OCI-LY7 (cell line): ENCODE measurements around the gene VPS50. TPM values are rescaled to one million over a fixed set of nuclear protein-coding genes. Genes with fewer than 3 reads are reported as not detected.

Experiments used
- BruUV-seq: library from RNA; stranded (reverse); fragments of 400-500 nt; replicated peaks from 2 replicates; lab custom pipeline; 2021; lab: Mats Ljungman, UMichigan
- CTCF ChIA-PET: fragments of 300-600 bp; sonication (Branson Sonifier 250); formaldehyde crosslinking; loops from one replicate; lab custom pipeline; 2022; ENCODE audit warnings: antibody characterized with exemption; ENCODE audit not compliant: unreplicated experiment; lab: Charles Lee
- POLR2A ChIA-PET: fragments of 300-600 bp; sonication (Branson Sonifier 250); formaldehyde crosslinking; loops from one replicate; lab custom pipeline; 2022; ENCODE audit warnings: antibody characterized with exemption; lab: Charles Lee
- DNase-seq: peaks from one replicate; pipeline ENCODE4 v3.0.0-alpha.2; 2015; ENCODE audit warnings: low spot score
- H2AFZ ChIP-seq: fragments of 200-600 bp; sonication (generic), shearing (Covaris generic); 2 replicates; pipeline ENCODE4 v1.6.1; 2014; ENCODE audit warnings: mild to moderate bottlenecking, antibody characterized with exemption, low read length, moderate library complexity
- H3K27ac ChIP-seq: fragments of 200-600 bp; sonication (generic); 2 replicates; pipeline ENCODE4 v1.5.1; 2014; ENCODE audit warnings: mixed run types, low read depth, mild to moderate bottlenecking, moderate library complexity, low read length, inconsistent platforms; ENCODE audit not compliant: poor library complexity, severe bottlenecking
- H3K36me3 ChIP-seq: fragments of 200-600 bp; sonication (generic); 2 replicates; pipeline ENCODE4 v1.6.1; 2014; ENCODE audit warnings: mild to moderate bottlenecking, antibody characterized with exemption, low read length, moderate library complexity, mixed read lengths; ENCODE audit not compliant: insufficient read depth
- H3K4me1 ChIP-seq: fragments of 200-600 bp; sonication (generic); 2 replicates; pipeline ENCODE4 v1.5.1; 2014; ENCODE audit warnings: mild to moderate bottlenecking, low read length; ENCODE audit not compliant: insufficient read depth, poor library complexity, severe bottlenecking
- H3K4me2 ChIP-seq: fragments of 200-600 bp; sonication (generic); 2 replicates; pipeline ENCODE4 v1.6.1; 2014; ENCODE audit warnings: mild to moderate bottlenecking, low read length
- H3K4me3 ChIP-seq: fragments of 200-600 bp; sonication (generic); 2 replicates; pipeline ENCODE4 v1.5.1; 2014; ENCODE audit warnings: mild to moderate bottlenecking, low read depth, low read length; ENCODE audit not compliant: poor library complexity, severe bottlenecking
- H3K79me2 ChIP-seq: fragments of 200-600 bp; sonication (generic); 2 replicates; pipeline ENCODE4 v1.6.1; 2016; ENCODE audit warnings: low read depth, mild to moderate bottlenecking, low read length, moderate library complexity, mixed read lengths; ENCODE audit not compliant: insufficient read depth
- H3K9me2 ChIP-seq: fragments of 200-600 bp; sonication (generic); 2 replicates; pipeline ENCODE4 v1.6.1; 2016; ENCODE audit warnings: mild to moderate bottlenecking, low read length, mixed read lengths; ENCODE audit not compliant: insufficient read depth
- H3K9me3 ChIP-seq: fragments of 200-600 bp; sonication (generic); 2 replicates; pipeline ENCODE4 v1.6.1; 2014; ENCODE audit warnings: mild to moderate bottlenecking, mixed run types, low read length, mixed read lengths
- H4K20me1 ChIP-seq: fragments of 200-600 bp; sonication (generic); 2 replicates; pipeline ENCODE4 v1.6.1; 2014; ENCODE audit warnings: mild to moderate bottlenecking, antibody characterized with exemption, low read length, moderate library complexity, mixed read lengths; ENCODE audit not compliant: insufficient read depth
- EZH2phosphoT487 ChIP-seq: fragments of 200-600 bp; sonication (generic); IDR thresholded peaks from 2 replicates; pipeline ENCODE4 v1.6.1; 2018; ENCODE audit warnings: low read depth, borderline replicate concordance, mild to moderate bottlenecking, mixed run types, antibody characterized with exemption, low read length, moderate library complexity, mixed read lengths
- intact Hi-C: fragments of 100-400 bp; cut with micrococcal nuclease; formaldehyde crosslinking; loops from one replicate; pipeline ENCODE4 v1.10.0; 2022; ENCODE audit not compliant: unreplicated experiment
- total RNA-seq, 2 experiments: library from RNA; depleted of rRNA in 1 of 2; stranded (reverse); fragments of >200 nt in 1 of 2; shearing (Covaris generic) in 1 of 2; gene quantifications; 2 replicates each; pipeline ENCODE4 v1.2.3, GENCODE V29; 2014 to 2022
- TF ChIP-seq, protein P1 (sequence below): fragments of 200-600 bp; sonication (generic); conservative IDR thresholded peaks from 2 replicates; pipeline ENCODE4 v1.5.1; 2014; ENCODE audit warnings: mild to moderate bottlenecking, antibody characterized with exemption, low read length, moderate library complexity, mixed read lengths

VPS50 gene
- total RNA-seq, 2 experiments from 2014 or later = 17.9 to 20.0 TPM

DNA sequence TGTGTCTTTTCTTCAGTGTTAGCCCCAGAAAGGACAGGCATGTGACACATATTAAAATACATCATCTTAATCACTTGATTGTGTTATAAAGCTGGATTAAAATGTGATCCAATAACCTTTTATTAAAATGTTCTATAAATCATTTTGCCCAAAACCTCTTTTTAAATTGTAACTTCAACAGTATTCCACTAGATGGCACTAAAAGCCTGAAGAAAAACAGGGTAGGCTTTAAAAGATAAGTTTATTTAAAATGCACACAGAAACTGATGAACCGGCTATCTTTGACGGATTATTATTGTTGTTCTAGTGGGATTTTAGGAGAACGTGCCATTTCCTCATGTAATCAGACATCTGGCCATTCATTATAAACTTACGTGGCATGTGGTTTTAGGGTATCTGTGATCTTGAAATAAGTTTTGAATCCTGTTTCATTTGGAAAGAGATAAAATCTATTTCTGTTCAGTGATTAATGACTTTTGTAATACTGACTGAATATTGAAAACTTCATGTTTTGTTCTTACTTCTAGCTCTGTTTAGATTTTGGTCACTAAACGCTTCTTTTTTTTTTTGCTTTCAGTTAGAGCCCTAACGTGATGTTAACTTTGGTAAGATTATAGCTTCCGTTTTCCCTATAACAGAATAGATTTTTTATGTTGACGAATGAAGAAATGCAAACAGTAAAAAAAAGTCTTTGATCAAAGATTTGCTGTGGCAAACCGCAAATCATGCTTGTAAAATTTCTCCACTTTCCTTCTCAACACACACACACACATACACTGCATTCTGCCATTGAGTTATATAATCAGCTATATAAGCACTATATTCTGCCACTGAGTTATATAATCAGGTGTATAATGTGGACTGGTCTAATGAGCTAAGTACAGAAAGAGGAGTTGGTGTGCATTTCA lies 13.6 kb downstream of the VPS50 start:
- no peaks in the 10 kb centered on the region for H3K4me1 ChIP-seq
- H3K4me3 ChIP-seq = no peak overlapping the region
- H3K79me2 ChIP-seq = no peaks in the 10 kb centered on the region
- peak; percentile 39 for DNase-seq
- H3K9me3 ChIP-seq = no peaks in the 10 kb centered on the region
- ChIA-PET CTCF (interaction anchor here (0.7 to 1.0 kb wide), 2 partner anchors 14 to 129 kb away, joined by 3 read pairs; partner anchors contain the start of gene VPS50), POLR2A (interaction anchor here (0.7 to 0.8 kb wide), 3 partner anchors 13 to 37 kb away, joined by 3 to 4 read pairs (median 3); partner anchors contain the start of gene VPS50)
- BruUV-seq = no TSS peak
- H3K36me3 ChIP-seq = no peaks in the 10 kb centered on the region
- H2AFZ ChIP-seq = no peak overlapping the region
- no peak overlapping the region for H3K27ac ChIP-seq
- intact Hi-C loops = loop anchor here (2.0 kb wide), 2 partner anchors 129 to 305 kb away; no protein-coding TSS in a partner anchor
- H3K9me2 ChIP-seq = no peaks in the 10 kb centered on the region
- H3K4me2 ChIP-seq = no peak overlapping the region
- H4K20me1 ChIP-seq = peaks cover 10% of the 10 kb centered on the region
- TF ChIP-seq, protein P1, sequence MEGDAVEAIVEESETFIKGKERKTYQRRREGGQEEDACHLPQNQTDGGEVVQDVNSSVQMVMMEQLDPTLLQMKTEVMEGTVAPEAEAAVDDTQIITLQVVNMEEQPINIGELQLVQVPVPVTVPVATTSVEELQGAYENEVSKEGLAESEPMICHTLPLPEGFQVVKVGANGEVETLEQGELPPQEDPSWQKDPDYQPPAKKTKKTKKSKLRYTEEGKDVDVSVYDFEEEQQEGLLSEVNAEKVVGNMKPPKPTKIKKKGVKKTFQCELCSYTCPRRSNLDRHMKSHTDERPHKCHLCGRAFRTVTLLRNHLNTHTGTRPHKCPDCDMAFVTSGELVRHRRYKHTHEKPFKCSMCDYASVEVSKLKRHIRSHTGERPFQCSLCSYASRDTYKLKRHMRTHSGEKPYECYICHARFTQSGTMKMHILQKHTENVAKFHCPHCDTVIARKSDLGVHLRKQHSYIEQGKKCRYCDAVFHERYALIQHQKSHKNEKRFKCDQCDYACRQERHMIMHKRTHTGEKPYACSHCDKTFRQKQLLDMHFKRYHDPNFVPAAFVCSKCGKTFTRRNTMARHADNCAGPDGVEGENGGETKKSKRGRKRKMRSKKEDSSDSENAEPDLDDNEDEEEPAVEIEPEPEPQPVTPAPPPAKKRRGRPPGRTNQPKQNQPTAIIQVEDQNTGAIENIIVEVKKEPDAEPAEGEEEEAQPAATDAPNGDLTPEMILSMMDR = peak; percentile 90
- no peak for TF ChIP-seq EZH2phosphoT487

- no peaks in the 10 kb centered on the region for H3K9me3 ChIP-seq
- DNase-seq = no peak
- H3K4me1 ChIP-seq = no peaks in the 10 kb centered on the region
- intact Hi-C loops = no loop called here
- POLR2A ChIA-PET = no interaction called here
- no TSS peak for BruUV-seq
- H3K79me2 ChIP-seq = no peaks in the 10 kb centered on the region
- 0 out of 2 replicates have a peak, but pooled peaks cover 3% of the 10 kb centered on the region for H3K36me3 ChIP-seq
- no peak overlapping the region for H3K4me2 ChIP-seq
- H3K27ac ChIP-seq = no peak overlapping the region
- H2AFZ ChIP-seq = no peak overlapping the region
- H3K9me2 ChIP-seq = no peaks in the 10 kb centered on the region
- no peak overlapping the region for H3K4me3 ChIP-seq
- peaks cover 10% of the 10 kb centered on the region for H4K20me1 ChIP-seq
- TF ChIP-seq, protein P1 = no peak
- CTCF ChIA-PET = no interaction called here
These were observed 17.5 kb downstream of the VPS50 start for GRCh38 chr7:93249491-93250148.
